ENCODE measurements around the gene LAD1.

Gene LAD1, protein sequence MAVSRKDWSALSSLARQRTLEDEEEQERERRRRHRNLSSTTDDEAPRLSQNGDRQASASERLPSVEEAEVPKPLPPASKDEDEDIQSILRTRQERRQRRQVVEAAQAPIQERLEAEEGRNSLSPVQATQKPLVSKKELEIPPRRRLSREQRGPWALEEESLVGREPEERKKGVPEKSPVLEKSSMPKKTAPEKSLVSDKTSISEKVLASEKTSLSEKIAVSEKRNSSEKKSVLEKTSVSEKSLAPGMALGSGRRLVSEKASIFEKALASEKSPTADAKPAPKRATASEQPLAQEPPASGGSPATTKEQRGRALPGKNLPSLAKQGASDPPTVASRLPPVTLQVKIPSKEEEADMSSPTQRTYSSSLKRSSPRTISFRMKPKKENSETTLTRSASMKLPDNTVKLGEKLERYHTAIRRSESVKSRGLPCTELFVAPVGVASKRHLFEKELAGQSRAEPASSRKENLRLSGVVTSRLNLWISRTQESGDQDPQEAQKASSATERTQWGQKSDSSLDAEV

DNA sequence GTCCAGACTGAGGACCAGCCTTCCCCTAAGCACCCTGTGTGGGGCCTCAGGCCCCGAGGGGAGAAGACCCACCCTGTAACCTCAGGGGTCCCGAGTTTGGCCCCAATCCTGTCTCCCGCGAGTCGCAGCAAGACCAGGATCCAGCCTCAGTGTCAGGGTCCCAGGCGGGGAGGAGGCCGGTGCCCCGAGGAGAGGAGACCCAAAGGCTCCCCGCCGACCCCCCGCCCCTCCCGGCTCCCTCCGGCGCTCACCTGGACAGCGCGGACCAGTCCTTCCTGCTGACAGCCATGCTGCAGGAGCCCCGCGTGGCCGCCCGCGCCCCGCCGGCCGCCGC, at the start of gene LAD1:
Gene LAD1, minus strand, starts transcription at position 307 of the 334 bp plus-strand sequence. Its CDS starts 18 bp downstream, at position 289.
- DNase-seq (ENCODE audit: low spot score) (no peak), FAIRE-seq (no peak)

DNA sequence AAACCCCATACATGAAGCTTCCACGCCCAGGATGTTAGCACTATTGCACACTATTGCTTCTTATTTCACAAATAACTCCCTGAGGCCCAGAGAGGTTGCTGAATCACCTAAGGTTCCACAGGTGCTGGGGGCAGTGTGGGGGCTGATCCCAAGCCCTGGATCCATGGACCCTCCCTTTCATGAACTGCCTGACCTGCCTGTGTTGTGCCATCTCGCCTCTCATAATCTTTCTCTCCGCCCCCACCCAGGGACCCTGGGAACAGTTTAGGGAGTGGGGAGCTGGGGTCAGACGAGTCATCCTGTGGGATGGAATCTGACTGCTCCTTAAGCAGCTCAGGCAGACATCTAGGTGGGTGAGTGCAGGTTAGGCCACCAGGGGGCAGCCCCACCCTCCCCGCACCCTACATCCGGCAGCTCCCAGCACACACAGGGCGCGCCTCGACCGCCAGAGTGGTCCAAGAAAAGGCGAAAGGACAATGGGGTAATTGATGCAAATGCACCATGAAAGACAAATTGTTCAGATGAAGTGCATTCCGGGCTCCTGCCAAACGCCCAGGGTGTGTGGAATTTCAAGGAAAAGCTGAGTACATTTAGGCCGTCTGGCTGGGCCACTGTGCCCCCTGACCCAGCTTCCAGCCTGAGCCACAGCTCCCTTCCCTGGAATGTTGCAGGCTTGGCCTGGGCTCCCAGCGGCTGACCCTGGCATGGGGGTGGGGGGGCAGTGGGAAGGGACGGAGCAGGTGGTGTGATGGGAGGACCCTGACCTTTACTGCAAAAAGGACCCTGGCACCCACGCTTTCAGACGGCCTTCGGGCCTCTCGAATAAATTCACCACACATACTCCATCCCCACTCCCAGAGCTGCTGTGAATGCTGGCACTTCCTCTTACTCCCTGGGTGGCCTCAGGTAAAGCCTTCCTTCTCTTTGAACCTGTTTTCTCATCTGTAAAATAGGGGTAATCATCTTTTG, 49.1 kb upstream of the LAD1 start:
- DNase-seq (ENCODE audit: low spot score) (peak; percentile 86), FAIRE-seq (no peak)

GRCh38 chr1:201445310-201445709, 46.2 kb upstream of the LAD1 start:
- FAIRE-seq: no peak

GRCh38 chr1:201444792-201445191, 45.7 kb upstream of the LAD1 start:
- FAIRE-seq: no peak
- no peak for DNase-seq (ENCODE audit: low spot score)

More at GRCh38 chr1:201445310-201445709, 46.2 kb upstream of the LAD1 start:
- no peak for DNase-seq (ENCODE audit: low spot score)

DNA sequence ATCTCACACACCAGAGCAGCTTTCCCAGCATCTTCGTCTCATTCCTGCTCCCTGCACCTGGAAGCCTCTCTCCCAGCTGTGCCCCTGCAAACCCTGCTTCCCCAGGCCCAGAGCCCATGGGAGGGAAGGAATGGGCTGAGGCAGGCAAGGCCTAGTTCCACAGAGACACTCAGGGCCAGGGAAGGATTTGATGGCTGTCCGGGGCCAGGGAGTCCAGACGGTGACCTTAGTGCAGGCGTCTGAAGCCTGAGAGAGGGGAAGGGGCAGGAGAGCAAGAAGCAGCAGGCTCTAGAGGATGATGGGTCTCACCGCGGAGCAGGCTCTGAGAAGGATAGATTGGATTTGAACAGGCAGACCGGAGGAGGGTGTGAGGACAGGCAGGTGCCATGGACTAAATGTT, 44.6 kb upstream of the LAD1 start:
- FAIRE-seq (no peak), DNase-seq (ENCODE audit: low spot score) (no peak)

- FAIRE-seq (no peak), DNase-seq (ENCODE audit: low spot score) (no peak)
Observed at GRCh38 chr1:201436969-201437368, 37.8 kb upstream of the LAD1 start.

DNA sequence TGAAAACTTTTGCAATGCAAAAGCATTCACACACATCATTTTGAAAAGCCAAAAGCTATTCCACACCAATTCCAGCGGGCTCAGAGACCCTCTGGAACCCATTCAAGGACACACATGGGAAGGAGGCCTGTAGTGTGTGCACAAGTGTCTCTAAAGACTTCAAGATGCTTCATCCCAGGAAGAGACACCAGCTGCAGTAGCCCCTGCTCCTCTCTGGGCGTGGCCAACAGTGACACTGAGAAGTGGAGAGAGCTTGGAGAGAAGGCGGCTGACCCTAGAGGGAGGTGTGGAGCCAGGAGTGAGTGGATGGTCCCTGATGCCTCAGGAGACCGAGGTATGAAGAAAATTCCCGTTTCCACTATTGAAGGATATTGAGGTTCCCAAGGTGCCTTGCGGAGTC, 37.3 kb upstream of the LAD1 start:
- DNase-seq (ENCODE audit: low spot score) (peak; percentile 42), FAIRE-seq (no peak)

- DNase-seq (ENCODE audit: low spot score) (no peak), FAIRE-seq (no peak)
Observed at GRCh38 chr1:201434266-201434665, 35.1 kb upstream of the LAD1 start.

DNA sequence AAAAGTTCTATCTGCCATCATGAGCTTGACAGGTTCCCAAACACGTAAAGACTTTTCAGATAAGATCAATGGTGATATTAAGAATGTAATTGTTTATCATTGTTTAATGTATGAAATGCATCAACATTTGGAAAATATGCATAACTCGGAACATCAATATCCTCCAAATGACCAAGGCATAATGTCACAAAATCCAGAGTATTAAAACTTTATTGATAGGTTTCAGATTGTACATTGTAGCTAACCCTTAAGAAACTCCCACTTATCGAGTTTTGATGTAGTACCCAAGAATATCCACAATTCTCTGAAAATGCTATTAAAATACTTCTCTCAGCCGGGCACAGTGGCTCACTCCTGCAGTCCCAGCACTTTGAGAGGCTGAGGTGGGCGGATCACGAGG, 34.5 kb upstream of the LAD1 start:
- FAIRE-seq (no peak), DNase-seq (ENCODE audit: low spot score) (no peak)

DNA sequence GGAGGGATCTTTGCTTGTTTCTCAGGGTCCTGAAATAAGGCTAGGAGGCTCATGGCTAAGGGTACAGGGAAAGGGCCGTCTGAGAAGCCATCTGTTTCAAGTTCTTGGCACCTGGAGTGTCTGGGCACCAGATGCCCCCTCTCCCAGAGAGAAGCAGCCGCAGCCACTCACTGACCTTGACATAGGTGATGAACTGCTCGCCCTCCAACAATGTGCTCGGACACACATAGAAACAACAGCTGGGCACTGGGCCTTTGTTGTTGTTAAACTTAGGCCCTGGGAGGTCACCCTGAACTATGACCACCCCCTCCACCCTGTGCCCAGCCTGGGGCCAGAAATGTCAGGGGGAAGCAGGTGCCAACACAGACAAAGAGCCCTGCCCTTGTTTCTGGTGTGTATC, 31.7 kb upstream of the LAD1 start:
- no peak for FAIRE-seq
- DNase-seq (ENCODE audit: low spot score): no peak

DNA sequence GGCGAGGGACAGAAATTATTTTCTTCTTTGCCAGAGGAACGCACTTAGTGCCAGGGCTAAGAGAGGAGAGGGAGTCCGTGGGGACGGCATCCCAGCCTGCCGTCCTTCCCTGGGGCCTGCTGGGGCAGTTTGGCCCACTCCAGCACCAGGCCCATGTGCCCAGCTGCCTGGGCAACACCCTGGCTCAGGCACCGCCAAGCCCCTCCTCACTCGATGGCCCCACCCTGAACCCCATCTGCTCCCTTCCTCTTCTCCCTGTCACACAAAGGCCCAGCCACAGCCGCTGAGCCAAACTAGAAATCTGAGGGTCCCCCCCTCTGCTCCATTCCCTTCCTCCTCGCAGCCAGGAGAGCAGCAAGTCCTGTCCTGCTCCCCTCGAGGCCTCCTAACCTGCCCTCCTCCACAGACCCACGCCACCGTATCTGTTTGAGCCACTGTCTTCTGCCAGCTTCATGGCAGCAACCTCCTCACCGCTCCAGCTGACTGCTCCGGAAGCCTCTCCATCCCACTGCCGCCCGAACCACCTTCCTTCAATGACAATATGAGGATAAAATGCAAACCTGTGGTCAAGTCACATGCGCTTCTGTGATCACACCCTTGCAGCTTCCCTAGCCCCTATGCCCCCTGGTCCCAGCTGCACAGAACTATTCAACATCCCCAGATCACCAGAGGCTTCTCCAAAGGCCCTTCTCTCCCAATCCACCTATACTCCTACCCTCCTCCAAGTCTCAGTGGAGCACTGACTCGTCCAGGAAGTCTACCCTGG, 30.8 kb upstream of the LAD1 start:
- no peak for FAIRE-seq

DNA sequence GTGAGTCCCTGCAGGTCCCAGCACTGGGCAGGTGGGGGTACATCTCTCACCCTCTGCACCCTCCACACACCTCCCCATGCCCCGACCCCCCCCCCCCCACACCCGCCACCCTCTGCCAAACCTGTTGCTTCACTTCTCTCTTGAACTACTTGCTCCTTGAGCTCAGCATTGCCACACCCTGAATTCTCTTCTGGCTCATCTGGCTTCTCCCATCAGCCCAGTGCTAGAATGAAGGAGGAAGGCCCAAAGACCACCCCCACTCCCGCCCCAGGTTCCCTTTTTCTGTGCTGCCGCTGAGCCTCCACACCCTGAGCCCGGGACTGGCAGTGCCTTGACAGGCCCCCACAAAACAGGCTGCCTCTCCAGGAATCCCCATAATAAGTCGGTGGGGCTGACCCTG, 28.8 kb upstream of the LAD1 start:
- DNase-seq (ENCODE audit: low spot score): no peak
- no peak for FAIRE-seq

More for the DNA sequence above, 30.8 kb upstream of the LAD1 start:
- DNase-seq (ENCODE audit: low spot score): no peak

DNA sequence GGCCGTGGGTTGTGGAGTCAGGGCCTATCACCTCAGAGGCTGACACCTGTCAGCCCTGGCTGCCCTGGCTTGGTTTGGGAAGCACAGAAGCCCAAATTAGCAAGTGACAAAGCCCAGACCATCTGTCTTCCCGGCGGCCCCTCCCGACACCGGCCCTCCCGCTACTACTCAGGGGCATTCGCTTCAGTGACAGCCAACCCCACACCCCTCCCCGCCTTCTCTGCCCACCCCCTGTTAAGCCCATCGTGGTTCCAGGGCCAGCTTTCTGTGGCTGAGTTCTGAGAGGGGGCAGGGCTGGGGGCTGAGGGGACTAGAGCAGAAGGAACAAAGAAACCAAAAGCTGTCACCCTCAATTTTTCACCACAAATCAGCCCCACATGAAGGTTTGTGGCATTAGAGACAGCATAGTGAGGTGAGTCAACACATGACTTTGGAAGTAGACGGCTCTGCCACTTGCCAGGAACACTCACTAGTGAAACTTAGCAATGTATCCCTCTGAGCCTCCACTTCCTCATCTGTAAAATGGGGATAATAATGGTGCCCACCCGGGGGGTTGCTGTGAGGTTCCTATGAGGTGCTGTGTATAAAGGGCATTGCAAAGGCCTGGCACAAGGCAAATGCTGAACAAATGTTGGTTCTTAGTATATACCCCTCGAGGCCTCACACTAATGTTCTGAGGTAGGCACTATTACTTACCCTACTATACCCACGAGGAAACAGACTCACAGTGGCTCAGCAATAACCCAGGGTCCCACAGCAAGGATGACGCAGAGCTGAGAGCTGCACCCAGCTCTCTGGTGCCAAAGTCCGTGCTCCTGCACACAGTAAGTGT, 27.6 kb upstream of the LAD1 start:
- DNase-seq (ENCODE audit: low spot score) (no peak), FAIRE-seq (no peak)

DNA sequence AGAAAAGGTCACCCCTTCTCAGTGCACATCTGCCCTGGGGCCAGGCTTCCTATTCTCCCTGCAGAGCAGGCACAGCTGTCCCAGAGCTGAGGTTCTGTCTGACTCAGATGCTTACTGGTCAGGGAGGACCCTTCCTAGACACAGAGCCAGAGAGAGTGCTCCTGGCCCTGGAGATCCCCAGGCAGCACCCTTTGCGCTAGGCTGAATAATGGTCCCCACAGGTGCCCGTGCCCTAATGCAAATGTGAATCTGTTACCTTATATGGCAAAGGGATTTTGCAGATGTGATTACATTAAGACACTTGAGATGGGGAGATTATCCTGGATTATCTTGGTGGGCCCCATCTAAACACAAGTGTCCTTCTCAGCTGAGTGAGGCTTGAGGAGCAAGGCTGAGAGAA, 25.0 kb upstream of the LAD1 start:
- DNase-seq (ENCODE audit: low spot score) (no peak), FAIRE-seq (no peak)

GRCh38 chr1:201423655-201424054, 24.5 kb upstream of the LAD1 start:
- FAIRE-seq (no peak), DNase-seq (ENCODE audit: low spot score) (no peak)

GRCh38 chr1:201422436-201423030, 23.4 kb upstream of the LAD1 start:
- DNase-seq (ENCODE audit: low spot score) (no peak), FAIRE-seq (no peak)

GRCh38 chr1:201422026-201422425, 22.9 kb upstream of the LAD1 start:
- no peak for FAIRE-seq
- DNase-seq (ENCODE audit: low spot score): no peak

DNA sequence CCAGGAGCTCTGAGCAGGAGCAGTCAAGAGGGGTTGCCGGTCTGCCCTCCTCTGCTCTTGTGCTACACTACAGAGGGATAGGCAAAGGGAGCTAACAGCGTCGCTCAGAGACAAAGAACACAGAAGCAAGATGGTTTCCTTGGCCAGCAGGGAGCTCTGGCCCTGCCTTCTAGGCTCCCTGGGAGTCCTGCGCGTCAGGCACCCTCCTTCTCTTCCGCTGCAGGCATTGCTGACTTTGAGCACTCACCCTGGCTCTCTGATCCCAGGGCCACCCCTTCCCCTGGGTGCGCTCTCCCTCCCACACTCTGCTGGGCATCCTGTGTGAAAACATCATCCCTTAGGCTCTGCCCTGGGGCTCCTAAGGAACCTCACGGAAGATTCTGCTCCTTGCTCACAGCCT, 21.9 kb upstream of the LAD1 start:
- no peak for FAIRE-seq

DNA sequence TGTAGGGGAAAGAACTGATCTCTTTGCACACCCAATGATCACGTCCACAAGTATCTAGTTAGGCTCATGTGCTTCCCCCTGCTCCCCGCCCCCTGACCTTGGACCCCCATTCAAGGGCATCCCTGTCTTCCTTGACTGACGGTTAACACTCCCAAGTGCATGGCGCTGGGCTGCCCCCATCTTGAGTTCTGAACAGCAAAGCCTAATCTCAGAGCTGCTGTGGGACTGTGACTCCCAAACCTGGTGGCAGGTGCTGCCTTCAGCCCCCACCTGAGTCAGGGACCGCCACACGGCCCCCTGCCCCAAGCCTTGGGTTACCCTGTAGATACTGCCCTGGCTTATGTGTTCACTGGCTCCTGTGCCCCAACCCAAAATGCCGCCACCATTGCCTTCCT, 21.5 kb upstream of the LAD1 start:
- no peak for DNase-seq (ENCODE audit: low spot score)
- no peak for FAIRE-seq

More for the DNA sequence above, 21.9 kb upstream of the LAD1 start:
- no peak for DNase-seq (ENCODE audit: low spot score)
